ENCODE measurements around the gene BCL11B.

BCL11B gene

GRCh38 chr14:99194736-99195135 is 77.3 kb downstream of the BCL11B start:
- no peak for DNase-seq (ENCODE audit: low read depth)
- H3K4me3 ChIP-seq (ENCODE audit: low read depth, low read length), result no peak overlapping the region
- TF ChIP-seq, protein P1, sequence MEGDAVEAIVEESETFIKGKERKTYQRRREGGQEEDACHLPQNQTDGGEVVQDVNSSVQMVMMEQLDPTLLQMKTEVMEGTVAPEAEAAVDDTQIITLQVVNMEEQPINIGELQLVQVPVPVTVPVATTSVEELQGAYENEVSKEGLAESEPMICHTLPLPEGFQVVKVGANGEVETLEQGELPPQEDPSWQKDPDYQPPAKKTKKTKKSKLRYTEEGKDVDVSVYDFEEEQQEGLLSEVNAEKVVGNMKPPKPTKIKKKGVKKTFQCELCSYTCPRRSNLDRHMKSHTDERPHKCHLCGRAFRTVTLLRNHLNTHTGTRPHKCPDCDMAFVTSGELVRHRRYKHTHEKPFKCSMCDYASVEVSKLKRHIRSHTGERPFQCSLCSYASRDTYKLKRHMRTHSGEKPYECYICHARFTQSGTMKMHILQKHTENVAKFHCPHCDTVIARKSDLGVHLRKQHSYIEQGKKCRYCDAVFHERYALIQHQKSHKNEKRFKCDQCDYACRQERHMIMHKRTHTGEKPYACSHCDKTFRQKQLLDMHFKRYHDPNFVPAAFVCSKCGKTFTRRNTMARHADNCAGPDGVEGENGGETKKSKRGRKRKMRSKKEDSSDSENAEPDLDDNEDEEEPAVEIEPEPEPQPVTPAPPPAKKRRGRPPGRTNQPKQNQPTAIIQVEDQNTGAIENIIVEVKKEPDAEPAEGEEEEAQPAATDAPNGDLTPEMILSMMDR (IDR thresholded peaks at IDR 0.05; ENCODE audit: insufficient read depth, low read depth, low read length, missing control alignments), result no peak

GRCh38 chr14:99194136-99194535 is 77.9 kb downstream of the BCL11B start:
- TF ChIP-seq, protein P1 (IDR thresholded peaks at IDR 0.05; ENCODE audit: insufficient read depth, low read depth, low read length, missing control alignments), result no peak

GRCh38 chr14:99192830-99193229 is 79.2 kb downstream of the BCL11B start:
- H3K4me3 ChIP-seq (ENCODE audit: low read depth, low read length), result no peak overlapping the region
- DNase-seq (ENCODE audit: low read depth), result no peak
- TF ChIP-seq, protein P1 (IDR thresholded peaks at IDR 0.05; ENCODE audit: insufficient read depth, low read depth, low read length, missing control alignments), result no peak

More at GRCh38 chr14:99194136-99194535, 77.9 kb downstream of the BCL11B start:
- DNase-seq (ENCODE audit: low read depth), result no peak
- H3K4me3 ChIP-seq (ENCODE audit: low read depth, low read length), result no peak overlapping the region

DNA sequence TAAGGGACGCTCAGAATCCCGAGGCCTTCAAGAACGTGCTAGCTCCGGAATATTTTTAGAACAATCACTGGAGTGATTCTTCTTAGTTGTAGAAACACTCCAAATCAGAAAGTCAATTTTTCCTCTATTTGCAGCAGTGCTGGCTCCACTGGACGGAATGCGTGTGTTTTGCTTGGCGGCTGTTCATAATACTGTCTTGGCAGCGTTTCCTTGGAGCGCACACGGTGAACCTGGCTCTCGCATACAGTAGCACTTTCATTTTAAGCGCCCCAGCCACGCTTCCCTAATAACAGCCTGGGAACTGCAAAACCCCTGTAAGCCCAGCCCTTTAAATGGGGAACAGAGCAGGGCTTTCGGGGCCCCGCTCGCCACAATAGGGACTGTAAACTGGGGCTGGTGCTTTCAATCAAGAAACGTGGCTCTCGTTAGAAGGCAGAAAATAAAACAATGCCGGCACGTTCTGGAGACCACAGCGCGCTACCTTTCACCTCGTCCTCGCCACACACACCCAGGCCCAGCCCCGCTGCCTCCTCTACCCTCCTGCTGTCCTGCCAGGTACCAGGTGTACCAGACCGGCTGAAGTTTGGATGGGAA is 79.9 kb downstream of the BCL11B start:
- H3K4me3 ChIP-seq (ENCODE audit: low read depth, low read length), result no peak overlapping the region
- TF ChIP-seq, protein P1 (IDR thresholded peaks at IDR 0.05; ENCODE audit: insufficient read depth, low read depth, low read length, missing control alignments), result no peak
- no peak for DNase-seq (ENCODE audit: low read depth)

- TF ChIP-seq, protein P1 (IDR thresholded peaks at IDR 0.05; ENCODE audit: insufficient read depth, low read depth, low read length, missing control alignments), result no peak
- no peak overlapping the region for H3K4me3 ChIP-seq (ENCODE audit: low read depth, low read length)
- DNase-seq (ENCODE audit: low read depth), result no peak
Measured at GRCh38 chr14:99191395-99192027, 80.5 kb downstream of the BCL11B start.

- no peak overlapping the region for H3K4me3 ChIP-seq (ENCODE audit: low read depth, low read length)
- DNase-seq (ENCODE audit: low read depth), result no peak
- TF ChIP-seq, protein P1 (IDR thresholded peaks at IDR 0.05; ENCODE audit: insufficient read depth, low read depth, low read length, missing control alignments), result no peak
Measured at GRCh38 chr14:99190696-99191394, 81.2 kb downstream of the BCL11B start.
